HepG2 (cell line): ENCODE results near the gene IFNE. TPM values are rescaled to one million over a fixed set of nuclear protein-coding genes. Genes with fewer than 3 reads are reported as not detected.

Experiments used
- ATAC-seq: fragments of 200-7000 bp; cut with Tn5 transposase; 3 replicates; pipeline ENCODE4 v1.9.1; 2020; ENCODE audit warnings: mild to moderate bottlenecking, moderate library complexity
- BruUV-seq: library from RNA; stranded (reverse); fragments of 400-500 nt; replicated peaks from 2 replicates; lab custom pipeline; 2021; lab: Mats Ljungman, UMichigan
- CTCF ChIA-PET: fragments of 300-600 bp; formaldehyde crosslinking; extraction: SDS; loops from one replicate; lab custom pipeline; 2021; ENCODE audit warnings: low total read pairs, inconsistent platforms, low intra/inter-chr PET ratio; lab: Yijun Ruan, JAX
- POLR2A ChIA-PET: fragments of 350-600 bp; sonication (Branson Sonifier 250); formaldehyde crosslinking; loops from one replicate; lab custom pipeline; 2020; ENCODE audit warnings: antibody characterized with exemption, inconsistent platforms; lab: Yijun Ruan, JAX
- DNase-seq: peaks from one replicate; pipeline ENCODE4 v3.0.0-alpha.2; 2015; ENCODE audit warnings: low spot score
- FAIRE-seq: peaks from 3 replicates; lab custom pipeline; 2011; peaks lifted over from hg19 to GRCh38; lab: Jason Lieb, UNC
- H2AFZ ChIP-seq: one replicate; pipeline ENCODE4 v1.6.1; 2011; ENCODE audit warnings: low read length, inconsistent platforms
- H3K27ac ChIP-seq: fragments of 300-600 bp; 3 replicates; pipeline ENCODE4 v1.8.0; 2011; ENCODE audit warnings: mixed run types, mild to moderate bottlenecking, mixed read lengths, low read length, inconsistent platforms; ENCODE audit not compliant: insufficient read depth; ENCODE audit errors: extremely low read length
- H3K27me3 ChIP-seq, 2 experiments: fragments of 200-600 bp in 1 of 2; 2 replicates in 1 of 2; 3 replicates in 1 of 2; pipeline versions ENCODE4 v1.6.0 to v1.8.0; 2011; ENCODE audit warnings: low read length in 2 of 2, mild to moderate bottlenecking in 2 of 2, moderate library complexity in 2 of 2, inconsistent platforms in 1 of 2; ENCODE audit not compliant: insufficient read depth in 2 of 2, control insufficient read depth in 1 of 2
- H3K36me3 ChIP-seq, 2 experiments: fragments of 200-600 bp in 1 of 2; replicated peaks in 1 of 2; 2 replicates in 1 of 2; 3 replicates in 1 of 2; pipeline versions ENCODE4 v1.5.1 to v1.8.0; 2011; ENCODE audit warnings: low read length in 2 of 2, inconsistent platforms in 1 of 2; ENCODE audit not compliant: insufficient read depth in 2 of 2, control insufficient read depth in 1 of 2
- H3K4me1 ChIP-seq: 2 replicates; pipeline ENCODE4 v1.5.1; 2012; ENCODE audit warnings: low read length, inconsistent platforms; ENCODE audit not compliant: insufficient read depth
- H3K4me2 ChIP-seq: 2 replicates; pipeline ENCODE4 v1.6.0; 2011; ENCODE audit warnings: low read depth, low read length, inconsistent platforms
- H3K4me3 ChIP-seq, 3 experiments: fragments of 200-600 bp in 1 of 3; sonication (generic), shearing (Covaris generic) in 1 of 3; replicated peaks in 1 of 3; 2 replicates each; pipeline ENCODE4 v1.5.1; 2011 to 2016; ENCODE audit warnings: low read length in 3 of 3, inconsistent platforms in 2 of 3, low read depth in 2 of 3, mild to moderate bottlenecking in 2 of 3, control low read depth in 1 of 3, mixed read lengths in 1 of 3; ENCODE audit not compliant: insufficient read depth in 1 of 3
- H3K79me2 ChIP-seq: one replicate; pipeline ENCODE4 v1.6.1; 2011; ENCODE audit warnings: low read length, inconsistent platforms; ENCODE audit not compliant: insufficient read depth
- H3K9ac ChIP-seq: 2 replicates; pipeline ENCODE4 v1.6.0; 2011; ENCODE audit warnings: mild to moderate bottlenecking, low read depth, low read length, inconsistent platforms; ENCODE audit not compliant: insufficient read depth
- H3K9me3 ChIP-seq: 2 replicates; pipeline ENCODE4 v1.5.1; 2012; ENCODE audit warnings: mild to moderate bottlenecking, low read length
- H4K20me1 ChIP-seq: 2 replicates; pipeline ENCODE4 v1.6.0; 2011; ENCODE audit warnings: inconsistent platforms, mild to moderate bottlenecking, low read length, moderate library complexity; ENCODE audit not compliant: insufficient read depth
- CCAR2 ChIP-seq: fragments of 200-400 bp; formaldehyde crosslinking; optimal IDR thresholded peaks from 2 replicates; pipeline ENCODE3; 2018; ENCODE audit warnings: low read depth, mild to moderate bottlenecking, low read length, moderate library complexity
- CERS6 ChIP-seq: sonication (generic); formaldehyde crosslinking; IDR thresholded peaks from 2 replicates; pipeline ENCODE4 v1.5.0; 2020; ENCODE audit warnings: missing genetic modification reagents
- CREM ChIP-seq, 2 experiments: sonication (generic) in 1 of 2; formaldehyde crosslinking in 1 of 2; IDR thresholded peaks; 2 replicates each; pipeline versions ENCODE4 v1.4.0 to v1.6.1; 2016 to 2020; ENCODE audit warnings: antibody characterized with exemption in 1 of 2, mild to moderate bottlenecking in 1 of 2, missing genetic modification reagents in 1 of 2
- DPF2 ChIP-seq: sonication (generic); formaldehyde crosslinking; IDR thresholded peaks from 2 replicates; pipeline ENCODE4 v1.4.0; 2020; ENCODE audit warnings: mild to moderate bottlenecking, low read depth, missing genetic modification reagents, borderline replicate concordance
- EZH2 ChIP-seq: conservative IDR thresholded peaks from 2 replicates; pipeline ENCODE4 v1.6.1; 2012; ENCODE audit warnings: mild to moderate bottlenecking, low read depth, low read length, moderate library complexity
- FIP1L1 ChIP-seq: fragments of 200-400 bp; formaldehyde crosslinking; IDR thresholded peaks from 2 replicates; pipeline ENCODE4 v1.6.1; 2018; ENCODE audit warnings: low read depth, mild to moderate bottlenecking, low read length, moderate library complexity, borderline replicate concordance; ENCODE audit not compliant: insufficient read depth
- GFI1 ChIP-seq: sonication (generic); formaldehyde crosslinking; IDR thresholded peaks from 2 replicates; pipeline ENCODE4 v1.5.0; 2020; ENCODE audit warnings: missing genetic modification reagents, mild to moderate bottlenecking, borderline replicate concordance
- KLF15 ChIP-seq: sonication (generic); formaldehyde crosslinking; IDR thresholded peaks from 2 replicates; pipeline ENCODE4 v1.8.1; 2023; ENCODE audit warnings: borderline replicate concordance, mild to moderate bottlenecking, inconsistent platforms, missing genetic modification reagents, mixed read lengths
- PAWR ChIP-seq: sonication (generic); formaldehyde crosslinking; IDR thresholded peaks from 2 replicates; pipeline ENCODE4 v1.4.0; 2020; ENCODE audit warnings: missing genetic modification reagents, mild to moderate bottlenecking, borderline replicate concordance
- POGZ ChIP-seq: sonication (generic); formaldehyde crosslinking; IDR thresholded peaks from 2 replicates; pipeline ENCODE4 v1.4.0; 2020; ENCODE audit warnings: mild to moderate bottlenecking, missing genetic modification reagents
- RFX3 ChIP-seq: IDR thresholded peaks from 2 replicates; pipeline ENCODE4 v1.6.1; 2016; ENCODE audit warnings: missing biosample characterization, missing genetic modification reagents
- SOX13 ChIP-seq, 3 experiments: fragments of 450-650 bp in 1 of 3; sonication (generic) in 1 of 3; formaldehyde crosslinking in 1 of 3; IDR thresholded peaks in 2 of 3; conservative IDR thresholded peaks in 1 of 3; 2 replicates each; pipeline versions ENCODE4 v1.5.0 to v1.6.1; 2016 to 2020; ENCODE audit warnings: antibody characterized with exemption in 1 of 3, mild to moderate bottlenecking in 1 of 3, missing compliant biosample characterization in 1 of 3, missing genetic modification reagents in 1 of 3, moderate library complexity in 1 of 3
- SOX6 ChIP-seq, 2 experiments: fragments of 450-650 bp in 1 of 2; sonication (generic) in 1 of 2; formaldehyde crosslinking in 1 of 2; IDR thresholded peaks; 2 replicates each; pipeline versions ENCODE4 v1.4.0 to v1.6.1; 2017 to 2020; ENCODE audit warnings: antibody characterized with exemption in 1 of 2, mild to moderate bottlenecking in 1 of 2, missing genetic modification reagents in 1 of 2
- TBL1XR1 ChIP-seq: fragments of 150-350 bp; IDR thresholded peaks from 2 replicates; pipeline ENCODE4 v1.6.1; 2014; ENCODE audit warnings: borderline replicate concordance, low read length; ENCODE audit not compliant: partially characterized antibody
- ZFY ChIP-seq: sonication (generic); formaldehyde crosslinking; IDR thresholded peaks from 2 replicates; pipeline ENCODE4 v1.4.0; 2020; ENCODE audit warnings: missing genetic modification reagents
- WGBS: methylation state at CpG from one replicate; pipeline ENCODE4 v1.1.6; 2017; ENCODE audit warnings: low lambda C conversion rate; 5-methylcytosine and 5-hydroxymethylcytosine counted together
- in situ Hi-C: cut with HindIII; loops from 2 replicates; pipeline ENCODE4 v1.10.0; 2017; ENCODE audit warnings: low pct_unique_long_range_greater_than_20kb; ENCODE audit not compliant: extremely low pct_ligation_motif_present
- intact Hi-C: fragments of 100-400 bp; cut with micrococcal nuclease; formaldehyde crosslinking; loops from one replicate; pipeline ENCODE4 v1.10.0; 2022; ENCODE audit not compliant: unreplicated experiment
- polyA plus RNA-seq, 8 experiments: library from polyadenylated mRNA; depleted of rRNA in 3 of 8; stranded (reverse) in 7 of 8; unstranded in 1 of 8; fragments of >200 nt; fragmentation: Illumina TruSeq in 4 of 8; extraction: Trizol in 4 of 8; gene quantifications; 2 replicates each; pipeline versions ENCODE4 v1.2.1 to v1.2.3, GENCODE V29; 2011 to 2016; ENCODE audit warnings: low read depth in 4 of 8, missing spikeins in 1 of 8, mixed read lengths in 1 of 8; ENCODE audit not compliant: insufficient read depth in 1 of 8
- total RNA-seq, 5 experiments: library from RNA; depleted of rRNA; stranded (reverse); fragments of >200 nt; fragmentation: Illumina TruSeq; extraction: Trizol; gene quantifications; 2 replicates each; pipeline ENCODE4 v1.2.3, GENCODE V29; 2016; ENCODE audit warnings: low read depth in 1 of 5
- TF ChIP-seq, protein P1 (sequence below): IDR thresholded peaks from 2 replicates; pipeline ENCODE4 v1.6.1; 2012; ENCODE audit warnings: inconsistent platforms
- TF ChIP-seq, protein P2 (sequence below): sonication (generic); formaldehyde crosslinking; IDR thresholded peaks from 2 replicates; pipeline ENCODE4 v1.4.0; 2020; ENCODE audit warnings: missing genetic modification reagents, borderline replicate concordance

IFNE gene
- total and polyA plus RNA-seq, 2 of the 13 experiments (the other 11 are each of a cell fraction or from before 2014, with no cell fraction given): not detected

- H3K4me3 ChIP-seq: no peak overlapping the region
- WGBS: 72% methylated on average over 3 of the region's 3 CpGs
- no peaks in the 10 kb centered on the region for H3K36me3 ChIP-seq
- H3K9me3 ChIP-seq: no peaks in the 10 kb centered on the region
- no peak overlapping the region for H3K4me2 ChIP-seq
- H2AFZ ChIP-seq: no peak overlapping the region
- FAIRE-seq (no peak), DNase-seq (no peak), ATAC-seq (no peak)
- H3K27me3 ChIP-seq: no peaks in the 10 kb centered on the region
- H3K4me1 ChIP-seq: no peaks in the 10 kb centered on the region
- no peaks in the 10 kb centered on the region for H4K20me1 ChIP-seq
- TF ChIP-seq POGZ (CRISPR knock-in tag) (no peak), SOX6 (IDR thresholded peaks at IDR 0.05) (no peak), SOX6 (CRISPR knock-in tag; IDR thresholded peaks at IDR 0.05) (no peak), CERS6 (no peak), EZH2 (no peak), FIP1L1 (no peak), KLF15 (CRISPR knock-in tag) (no peak), RFX3 (CRISPR knock-in tag) (no peak), CREM (IDR thresholded peaks at IDR 0.05) (no peak), CREM (CRISPR knock-in tag; IDR thresholded peaks at IDR 0.05) (no peak), PAWR (no peak), GFI1 (CRISPR knock-in tag) (no peak), DPF2 (CRISPR knock-in tag) (no peak), ZFY (CRISPR knock-in tag) (no peak), TBL1XR1 (no peak), SOX13 (IDR thresholded peaks at IDR 0.05) (no peak), SOX13 (CRISPR knock-in tag; conservative IDR thresholded peaks at IDR 0.05 in 1 of 2, IDR thresholded peaks at IDR 0.05 in 1 of 2) (no peak), CCAR2 (no peak)
- TF ChIP-seq, protein P1, sequence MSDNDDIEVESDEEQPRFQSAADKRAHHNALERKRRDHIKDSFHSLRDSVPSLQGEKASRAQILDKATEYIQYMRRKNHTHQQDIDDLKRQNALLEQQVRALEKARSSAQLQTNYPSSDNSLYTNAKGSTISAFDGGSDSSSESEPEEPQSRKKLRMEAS: no peak
- TF ChIP-seq, protein P2, sequence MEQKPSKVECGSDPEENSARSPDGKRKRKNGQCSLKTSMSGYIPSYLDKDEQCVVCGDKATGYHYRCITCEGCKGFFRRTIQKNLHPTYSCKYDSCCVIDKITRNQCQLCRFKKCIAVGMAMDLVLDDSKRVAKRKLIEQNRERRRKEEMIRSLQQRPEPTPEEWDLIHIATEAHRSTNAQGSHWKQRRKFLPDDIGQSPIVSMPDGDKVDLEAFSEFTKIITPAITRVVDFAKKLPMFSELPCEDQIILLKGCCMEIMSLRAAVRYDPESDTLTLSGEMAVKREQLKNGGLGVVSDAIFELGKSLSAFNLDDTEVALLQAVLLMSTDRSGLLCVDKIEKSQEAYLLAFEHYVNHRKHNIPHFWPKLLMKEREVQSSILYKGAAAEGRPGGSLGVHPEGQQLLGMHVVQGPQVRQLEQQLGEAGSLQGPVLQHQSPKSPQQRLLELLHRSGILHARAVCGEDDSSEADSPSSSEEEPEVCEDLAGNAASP (CRISPR knock-in tag): no peak
- BruUV-seq: no TSS peak
- intact Hi-C loops: no loop called here
- no peak overlapping the region for H3K27ac ChIP-seq
- in situ Hi-C loops: no loop called here
- ChIA-PET POLR2A (no interaction called here), CTCF (no interaction called here)
- H3K79me2 ChIP-seq: no peaks in the 10 kb centered on the region
- H3K9ac ChIP-seq: no peak overlapping the region
Measured at GRCh38 chr9:21507483-21507790, 25.3 kb upstream of the IFNE start.
